Right hindlimb (tissue), 1 donor: ENCODE measurements around the gene RASA3.
"Not testable (repeated sequence)": the region's sequence is repeated elsewhere in the genome, so short reads cannot be mapped to it uniquely, and the experiment has no call there.

ENCODE experiments used
- DNase-seq: peaks from one replicate; pipeline ENCODE4 v3.0.0-alpha.2; 2018

Gene RASA3

DNA sequence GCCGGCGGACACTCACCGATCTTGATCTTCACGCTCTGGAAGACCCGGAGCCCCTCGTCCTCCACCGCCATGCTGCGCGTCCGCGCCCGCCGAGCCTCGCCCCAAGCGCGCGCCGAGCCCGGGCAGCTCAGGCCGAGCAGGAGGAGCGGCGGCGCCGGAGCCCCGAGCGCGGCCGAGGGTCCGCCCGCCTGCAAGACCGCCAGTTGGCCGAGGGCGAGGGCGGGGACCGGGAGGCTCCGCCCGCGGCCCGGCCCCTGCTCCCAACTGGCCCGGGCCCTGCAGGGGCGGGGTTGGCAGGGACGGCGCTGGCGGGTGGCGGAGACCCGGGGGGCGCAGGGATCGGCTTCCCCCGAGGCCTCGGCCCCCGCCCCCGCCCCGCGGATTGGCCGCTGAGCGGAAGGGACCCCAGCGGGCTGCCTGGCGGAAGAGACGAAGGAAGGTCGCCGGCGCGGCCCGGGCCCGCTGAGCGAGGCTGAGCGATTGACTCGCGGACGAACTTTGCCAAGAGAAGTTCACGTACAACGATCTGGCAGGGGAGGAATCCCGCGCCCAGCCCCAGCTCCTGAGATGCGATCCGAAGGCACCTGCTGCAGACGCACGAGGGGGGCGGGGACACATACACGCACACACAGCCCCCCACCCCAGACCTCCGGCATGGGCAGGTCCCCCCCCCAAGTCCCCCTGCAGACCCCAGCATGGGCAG is at the start of gene RASA3:
RASA3 (minus strand) TSS at position 205 of the 703 bp plus-strand sequence; CDS start at position 71, 134 bp downstream.
- DNase-seq: peak; percentile 91

GRCh38 chr13:114179087-114179658 is 46.8 kb upstream of the RASA3 start, which contains the start of gene CFAP97D2:
CFAP97D2 (plus strand) TSS chr13:114179257; CDS start chr13:114179331, 74 bp downstream.
- DNase-seq: no peak

DNA sequence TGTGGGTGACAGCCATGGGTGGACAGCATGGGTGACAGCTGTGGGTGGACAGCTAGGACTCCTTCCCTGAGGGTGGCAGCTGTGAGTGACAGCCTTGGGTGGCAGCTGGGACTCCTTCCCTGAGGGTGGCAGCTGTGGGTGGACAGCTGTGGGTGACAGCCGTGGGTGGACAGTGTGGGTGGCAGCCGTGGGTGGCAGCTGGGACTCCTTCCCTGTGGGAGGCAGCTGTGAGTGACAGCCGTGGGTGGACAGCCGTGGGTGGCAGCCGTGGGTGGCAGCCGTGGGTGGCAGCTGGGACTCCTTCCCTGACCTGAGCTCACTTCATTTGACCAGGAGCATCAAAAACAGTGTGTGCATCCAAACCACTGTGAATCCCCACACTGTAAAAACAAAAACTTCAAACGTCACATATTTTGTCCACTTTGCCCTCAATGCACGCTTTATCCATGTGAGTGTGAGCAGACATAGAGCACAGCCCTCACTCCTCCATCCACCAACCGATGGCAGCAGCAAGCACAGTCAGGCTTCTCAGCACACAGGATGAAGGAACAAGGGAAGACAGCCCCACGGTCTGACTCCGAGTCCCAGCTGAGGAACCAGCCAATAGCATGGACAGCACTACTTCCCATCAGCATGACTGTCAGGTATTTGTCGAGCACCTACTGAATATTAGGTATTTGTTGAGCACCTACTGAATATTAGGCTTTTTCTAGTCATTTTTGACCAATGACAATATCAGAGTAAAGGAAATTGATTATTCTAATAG is 45.0 kb upstream of the RASA3 start:
- no peak for DNase-seq

GRCh38 chr13:114176359-114176902 is 44.0 kb upstream of the RASA3 start:
- DNase-seq: not testable (repeated sequence)

- DNase-seq: no peak
Measured at GRCh38 chr13:114174529-114174961, 42.1 kb upstream of the RASA3 start.

GRCh38 chr13:114173745-114174144 is 41.3 kb upstream of the RASA3 start:
- no peak for DNase-seq

DNA sequence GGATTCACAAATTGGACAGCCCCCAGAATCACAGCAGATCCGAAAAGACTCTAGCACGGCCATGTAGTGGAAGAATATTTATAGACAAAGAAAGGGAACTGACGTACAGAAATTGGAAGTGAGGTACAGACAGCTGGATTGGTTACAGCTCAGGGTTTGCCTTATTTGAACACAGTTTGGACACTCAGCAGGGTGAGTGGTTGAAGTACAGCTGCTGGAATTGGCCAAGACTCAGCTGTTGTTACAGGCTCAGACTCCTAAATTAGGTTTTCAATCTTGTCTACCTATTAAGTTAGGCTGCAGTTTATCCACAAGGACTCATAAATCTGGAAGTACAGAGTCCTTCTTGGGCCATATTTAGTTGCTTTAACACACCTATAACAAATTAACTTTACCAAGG is 40.8 kb upstream of the RASA3 start:
- DNase-seq: no peak

GRCh38 chr13:114167885-114168284 is 35.5 kb upstream of the RASA3 start:
- DNase-seq: no peak

GRCh38 chr13:114167426-114167825 is 35.0 kb upstream of the RASA3 start:
- no peak for DNase-seq

GRCh38 chr13:114166381-114167131 is 34.1 kb upstream of the RASA3 start:
- DNase-seq: peak; percentile 81

GRCh38 chr13:114164681-114165429 is 32.4 kb upstream of the RASA3 start:
- DNase-seq: no peak

GRCh38 chr13:114164053-114164452 is 31.6 kb upstream of the RASA3 start:
- DNase-seq: no peak

DNA sequence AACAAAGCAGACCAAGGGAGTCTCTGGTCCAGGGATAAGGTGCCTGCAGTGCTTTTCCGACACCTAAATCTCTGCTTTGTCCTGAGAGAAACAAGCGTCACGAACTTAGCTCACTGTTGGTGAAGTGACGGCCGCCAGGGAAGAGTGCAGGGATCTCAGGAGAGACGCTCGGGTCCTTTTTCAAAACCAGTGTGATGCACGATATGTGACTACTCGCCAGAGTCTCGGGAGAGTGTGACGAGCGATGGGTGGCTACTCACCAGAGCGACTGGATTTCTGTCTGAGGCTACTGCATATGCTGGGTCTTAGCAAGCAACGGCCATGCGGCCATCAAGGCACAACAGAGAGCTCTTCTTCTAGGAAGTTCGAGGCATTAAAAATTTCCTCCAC is 30.1 kb upstream of the RASA3 start:
- DNase-seq: no peak

- DNase-seq: peak; percentile 65
Measured at GRCh38 chr13:114161644-114162532, 29.5 kb upstream of the RASA3 start.

- no peak for DNase-seq
Measured at GRCh38 chr13:114161028-114161556, 28.7 kb upstream of the RASA3 start.

DNA sequence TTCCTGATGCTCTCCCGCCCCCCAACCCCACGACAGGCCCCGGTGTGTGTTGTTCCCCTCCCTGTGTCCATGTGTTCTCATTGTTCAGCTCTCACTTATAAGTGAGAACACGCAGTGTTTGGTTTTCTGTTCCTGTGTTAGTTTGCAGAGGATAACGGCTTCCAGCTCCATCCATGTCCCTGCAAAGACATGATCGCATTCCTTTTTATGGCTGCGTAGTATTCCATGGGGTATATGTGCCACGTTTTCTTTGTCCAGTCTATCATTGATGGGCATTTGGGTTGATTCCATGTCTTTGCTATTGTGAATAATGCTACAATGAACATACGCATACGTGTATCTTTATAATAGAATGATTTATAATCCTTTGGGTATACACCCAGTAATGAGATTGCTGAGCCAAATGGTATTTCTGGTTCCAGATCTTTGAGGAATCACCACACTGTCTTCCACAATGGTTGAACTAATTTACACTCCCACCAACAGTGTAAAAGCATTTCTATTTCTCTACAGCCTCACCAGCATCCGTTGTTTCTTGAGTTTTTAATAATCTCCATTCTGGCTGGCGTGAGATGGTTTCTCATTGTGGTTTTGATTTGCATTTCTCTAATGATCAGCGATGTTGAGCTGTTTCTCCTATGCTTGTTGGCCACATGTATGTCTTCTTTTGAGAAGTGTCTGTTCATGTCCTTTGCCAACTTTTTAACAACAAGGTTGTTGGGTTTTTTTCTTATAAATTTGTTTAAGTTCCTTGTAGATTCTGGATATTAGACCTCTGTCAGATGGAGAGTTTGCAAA is 26.6 kb upstream of the RASA3 start:
- not testable (repeated sequence) for DNase-seq

GRCh38 chr13:114157869-114158495 is 25.6 kb upstream of the RASA3 start:
- no peak for DNase-seq

DNA sequence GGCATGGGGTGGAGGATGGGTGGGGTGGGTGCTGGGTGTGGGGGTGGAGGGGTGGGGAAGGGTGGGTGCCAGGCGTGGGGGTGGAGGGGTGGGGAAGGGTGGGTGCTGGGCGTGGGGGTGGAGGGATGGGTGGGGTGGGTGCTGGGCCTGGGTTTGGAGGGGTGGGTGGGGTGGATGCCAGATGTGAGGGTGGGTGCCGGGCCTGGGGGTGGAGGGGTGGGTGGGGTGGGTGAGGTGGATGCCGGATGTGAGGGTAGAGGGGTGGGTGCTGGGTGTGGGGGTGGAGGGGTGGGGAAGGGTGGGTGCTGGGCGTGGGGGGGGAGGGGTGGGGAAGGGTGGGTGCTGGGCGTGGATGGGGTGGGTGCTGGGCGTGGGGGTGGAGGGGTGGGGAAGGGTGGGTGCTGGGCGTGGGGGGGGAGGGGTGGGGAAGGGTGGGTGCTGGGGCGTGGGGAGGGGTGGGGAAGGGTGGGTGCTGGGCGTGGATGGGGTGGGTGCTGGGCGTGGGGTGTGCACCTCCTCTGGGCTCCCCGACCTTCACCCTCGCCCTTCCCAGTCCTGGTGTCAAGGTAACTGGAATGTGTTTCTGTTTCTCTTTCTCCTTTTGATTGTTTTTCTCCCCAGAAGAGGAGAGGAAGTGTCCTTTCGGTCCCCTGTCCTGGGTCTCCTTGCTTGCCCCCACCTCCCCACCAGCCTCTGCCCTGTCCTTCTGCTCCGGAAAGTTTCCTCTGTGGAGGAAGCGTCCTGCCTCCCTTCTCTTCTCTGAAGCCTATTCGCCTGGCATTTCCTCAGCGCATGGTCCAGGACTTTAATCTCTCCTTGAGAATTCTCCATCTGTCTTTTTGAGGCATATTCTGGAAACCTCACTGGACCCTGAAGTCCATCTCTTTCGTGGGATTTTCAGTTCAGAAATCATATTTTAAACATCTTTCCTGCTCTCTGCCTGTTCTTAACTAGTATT is 23.8 kb upstream of the RASA3 start:
- no peak for DNase-seq
